GM18907 (cell line): Measurements from ENCODE around the gene BRD3.

Experiments
- ATAC-seq: cut with Tn5 transposase; IDR thresholded peaks from one replicate; pipeline ENCODE4 v1.9.1; 2021; ENCODE audit warnings: mild to moderate bottlenecking, moderate library complexity; ENCODE audit not compliant: unreplicated experiment

The BRD3 gene

GRCh38 chr9:134040176-134040565 lies 27.7 kb downstream of the BRD3 start:
- ATAC-seq, result no peak

- no peak for ATAC-seq
Measured at GRCh38 chr9:134039386-134040175, 28.2 kb downstream of the BRD3 start.

GRCh38 chr9:134037641-134038040 lies 30.2 kb downstream of the BRD3 start:
- no peak for ATAC-seq

- no peak for ATAC-seq
Measured at GRCh38 chr9:134036130-134036529, 31.7 kb downstream of the BRD3 start.

GRCh38 chr9:134035041-134036039 lies 32.5 kb downstream of the BRD3 start:
- ATAC-seq, result no peak

- ATAC-seq, result no peak
Measured at GRCh38 chr9:134034215-134035040, 33.4 kb downstream of the BRD3 start.

GRCh38 chr9:134033516-134034214 lies 34.2 kb downstream of the BRD3 start:
- ATAC-seq, result no peak

- no peak for ATAC-seq
Measured at GRCh38 chr9:134032456-134033222, 35.2 kb downstream of the BRD3 start.

- ATAC-seq, result no peak
Measured at GRCh38 chr9:134031783-134032182, 36.0 kb downstream of the BRD3 start.

GRCh38 chr9:134030821-134031470 lies 36.9 kb downstream of the BRD3 start:
- ATAC-seq, result no peak

- no peak for ATAC-seq
Measured at GRCh38 chr9:134029248-134030226, 38.3 kb downstream of the BRD3 start.

- no peak for ATAC-seq
Measured at GRCh38 chr9:134028575-134029247, 39.1 kb downstream of the BRD3 start.

GRCh38 chr9:134028076-134028475 lies 39.8 kb downstream of the BRD3 start:
- no peak for ATAC-seq

GRCh38 chr9:134027561-134027960 lies 40.3 kb downstream of the BRD3 start:
- no peak for ATAC-seq

- ATAC-seq, result no peak
Measured at GRCh38 chr9:134026981-134027380, 40.8 kb downstream of the BRD3 start.

GRCh38 chr9:134026581-134026980 lies 41.2 kb downstream of the BRD3 start:
- no peak for ATAC-seq
